ENCODE data around the gene TTC28.
"Not testable (repeated sequence)": the region's sequence is repeated elsewhere in the genome, so short reads cannot be mapped to it uniquely, and the experiment has no call there.

The TTC28 gene

GRCh38 chr22:28229566-28230485, 449.8 kb downstream of the TTC28 start:
- no peak for DNase-seq (ENCODE audit: low spot score)

DNA sequence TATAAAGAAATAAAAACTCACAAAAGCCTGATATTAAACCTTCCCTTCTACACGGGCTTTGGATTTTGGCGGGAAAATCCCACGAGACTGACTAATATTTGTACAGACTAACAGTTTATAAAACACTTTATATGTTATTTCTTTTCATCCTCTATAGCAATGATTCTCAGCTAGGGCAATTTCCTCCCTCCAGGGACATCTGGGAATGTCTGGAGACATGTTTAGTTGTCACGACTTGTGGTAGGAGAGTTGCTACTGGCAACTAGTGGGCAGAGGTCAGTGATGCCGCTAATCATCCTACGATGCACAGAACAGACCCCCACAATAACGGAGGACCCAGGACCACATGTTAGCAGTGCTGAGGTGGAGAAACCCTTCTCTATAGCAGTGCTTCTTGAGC, 455.8 kb downstream of the TTC28 start:
- no peak for DNase-seq (ENCODE audit: low spot score)

DNA sequence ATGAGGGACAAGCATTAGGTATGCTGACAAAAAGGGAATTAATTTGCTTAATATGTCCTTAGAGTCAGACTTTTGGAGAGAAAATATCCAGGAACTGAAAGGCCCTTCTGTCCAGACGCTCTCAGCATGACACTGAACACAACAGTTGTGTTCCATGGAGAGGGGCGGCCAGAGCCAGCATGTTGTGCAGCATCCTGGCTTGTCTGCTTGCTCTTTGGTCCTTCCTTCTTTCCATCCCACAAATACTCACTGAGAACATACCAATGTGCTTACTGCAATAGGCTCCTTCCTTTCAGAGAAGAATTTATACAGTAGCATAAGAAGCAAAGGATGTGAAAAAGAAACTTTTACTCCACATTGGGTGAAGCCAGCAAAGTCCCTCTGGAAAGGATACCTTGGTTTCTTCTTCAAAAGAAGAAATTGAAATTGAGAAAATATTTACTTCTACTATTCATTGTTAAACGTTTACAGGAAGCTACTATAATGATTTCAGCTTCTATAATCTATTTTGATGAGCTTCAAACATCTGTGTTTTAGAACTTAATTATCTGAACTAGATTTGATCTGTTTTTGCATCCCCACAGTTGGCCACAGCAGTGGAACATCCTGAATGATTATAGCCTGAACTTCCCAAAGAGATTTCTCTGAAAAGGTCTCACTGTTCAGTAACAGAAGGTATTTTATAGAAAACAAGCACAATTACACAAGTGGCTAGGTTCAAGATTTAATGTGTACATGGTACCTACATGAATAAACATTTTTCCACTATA, 456.5 kb downstream of the TTC28 start:
- no peak for DNase-seq (ENCODE audit: low spot score)

- DNase-seq (ENCODE audit: low spot score): no peak
Observed at GRCh38 chr22:28222571-28222970, 457.1 kb downstream of the TTC28 start.

GRCh38 chr22:28222052-28222451, 457.6 kb downstream of the TTC28 start:
- no peak for DNase-seq (ENCODE audit: low spot score)

- DNase-seq (ENCODE audit: low spot score): no peak
Observed at GRCh38 chr22:28220626-28221363, 458.8 kb downstream of the TTC28 start.

DNA sequence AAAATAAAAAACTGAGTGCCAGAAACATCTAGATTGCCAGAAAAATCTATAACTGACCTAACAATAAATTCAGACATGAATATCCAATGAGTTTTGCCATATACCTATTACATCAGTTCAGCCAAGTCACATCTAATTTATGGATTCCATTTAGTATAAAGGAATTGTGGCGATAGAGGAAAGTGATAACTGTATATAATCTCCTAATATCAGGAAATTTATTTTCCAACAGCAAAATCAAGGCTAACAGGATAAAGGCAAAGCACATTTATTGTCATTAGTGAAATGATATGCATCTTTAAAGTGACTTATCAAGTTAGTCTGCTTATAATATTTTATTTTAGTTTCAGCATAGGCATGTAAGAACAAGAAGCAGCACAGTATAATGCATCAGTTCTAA, 462.4 kb downstream of the TTC28 start:
- DNase-seq (ENCODE audit: low spot score): no peak

DNA sequence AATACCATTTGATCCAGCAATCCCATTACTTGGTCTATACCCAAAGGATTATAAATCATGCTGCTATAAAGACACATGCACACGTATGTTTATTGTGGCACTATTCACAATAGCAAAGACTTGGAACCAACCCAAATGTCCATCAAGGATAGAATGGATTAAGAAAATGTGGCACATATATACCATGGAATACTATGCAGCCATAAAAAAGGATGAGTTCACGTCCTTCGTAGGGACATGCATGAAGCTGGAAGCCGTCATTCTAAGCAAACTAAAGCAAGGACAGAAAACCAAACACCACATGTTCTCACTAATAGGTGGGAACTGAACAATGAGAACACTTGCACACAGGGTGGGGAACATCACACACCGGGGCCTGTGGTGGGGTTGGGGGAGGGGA, 464.9 kb downstream of the TTC28 start:
- not testable (repeated sequence) for DNase-seq (ENCODE audit: low spot score)

- not testable (repeated sequence) for DNase-seq (ENCODE audit: low spot score)
Observed at GRCh38 chr22:28209457-28209856, 470.2 kb downstream of the TTC28 start.

DNA sequence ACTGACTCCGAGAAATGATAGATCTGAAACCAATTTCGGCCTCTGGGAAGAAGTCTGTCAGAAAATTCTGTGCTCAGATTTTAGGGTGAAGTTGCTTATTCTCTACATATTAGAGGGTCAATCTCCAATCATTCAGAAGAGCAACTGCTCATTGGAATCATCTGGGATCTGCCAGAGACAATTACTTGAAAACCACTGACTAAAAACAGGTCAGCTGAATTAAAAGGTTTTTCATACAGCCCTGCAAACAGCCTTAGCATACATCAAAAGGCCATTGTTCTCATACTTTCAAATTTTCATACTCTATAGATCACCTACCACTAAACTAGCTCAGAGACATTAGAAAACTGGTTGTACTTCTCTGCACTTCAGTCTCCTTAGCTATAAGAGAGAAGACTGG, 470.9 kb downstream of the TTC28 start:
- DNase-seq (ENCODE audit: low spot score): no peak

DNA sequence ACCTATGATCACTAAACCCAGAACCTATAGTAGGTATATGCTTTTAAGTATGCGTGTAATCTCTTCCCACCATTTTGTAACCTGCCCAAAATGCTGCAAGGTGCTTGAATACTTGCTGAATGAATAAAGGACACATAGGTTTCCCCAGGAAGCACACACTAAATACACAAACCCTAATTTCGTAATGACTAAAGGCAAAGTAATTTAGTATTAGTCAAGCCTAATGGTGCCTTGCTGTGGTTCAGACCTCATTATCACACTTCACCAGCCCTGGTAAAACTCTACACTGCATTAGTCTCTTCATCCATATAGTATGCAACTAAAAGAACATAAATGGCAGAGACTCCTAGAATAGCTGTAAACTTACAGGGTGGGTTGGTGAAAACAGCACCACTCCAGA, 471.6 kb downstream of the TTC28 start:
- no peak for DNase-seq (ENCODE audit: low spot score)

GRCh38 chr22:28207281-28208030, 472.2 kb downstream of the TTC28 start:
- DNase-seq (ENCODE audit: low spot score): no peak

DNA sequence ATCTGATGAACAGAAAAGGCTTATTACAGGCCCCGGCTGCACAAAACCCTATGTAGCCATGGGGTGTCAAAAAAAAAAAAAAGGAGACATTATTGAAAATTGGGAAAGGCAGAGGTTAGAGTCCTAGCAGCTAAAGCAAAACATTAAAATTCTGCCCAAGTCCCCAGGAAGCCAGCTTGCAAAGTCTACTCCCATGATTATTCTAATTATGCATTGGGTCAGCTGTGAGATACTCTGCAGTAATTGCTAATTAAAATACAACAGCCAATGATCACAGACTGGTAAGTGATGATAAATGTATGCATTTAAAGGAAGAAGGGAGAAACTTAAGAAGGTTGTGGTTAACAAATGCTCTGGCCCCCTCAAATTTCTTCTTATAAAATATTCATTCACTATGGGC, 473.7 kb downstream of the TTC28 start:
- no peak for DNase-seq (ENCODE audit: low spot score)

GRCh38 chr22:28204382-28204781, 475.3 kb downstream of the TTC28 start:
- DNase-seq (ENCODE audit: low spot score): no peak

GRCh38 chr22:28203286-28203685, 476.4 kb downstream of the TTC28 start:
- no peak for DNase-seq (ENCODE audit: low spot score)

- DNase-seq (ENCODE audit: low spot score): no peak
Observed at GRCh38 chr22:28198692-28199091, 480.9 kb downstream of the TTC28 start.

- not testable (repeated sequence) for DNase-seq (ENCODE audit: low spot score)
Observed at GRCh38 chr22:28191571-28191970, 488.1 kb downstream of the TTC28 start.

DNA sequence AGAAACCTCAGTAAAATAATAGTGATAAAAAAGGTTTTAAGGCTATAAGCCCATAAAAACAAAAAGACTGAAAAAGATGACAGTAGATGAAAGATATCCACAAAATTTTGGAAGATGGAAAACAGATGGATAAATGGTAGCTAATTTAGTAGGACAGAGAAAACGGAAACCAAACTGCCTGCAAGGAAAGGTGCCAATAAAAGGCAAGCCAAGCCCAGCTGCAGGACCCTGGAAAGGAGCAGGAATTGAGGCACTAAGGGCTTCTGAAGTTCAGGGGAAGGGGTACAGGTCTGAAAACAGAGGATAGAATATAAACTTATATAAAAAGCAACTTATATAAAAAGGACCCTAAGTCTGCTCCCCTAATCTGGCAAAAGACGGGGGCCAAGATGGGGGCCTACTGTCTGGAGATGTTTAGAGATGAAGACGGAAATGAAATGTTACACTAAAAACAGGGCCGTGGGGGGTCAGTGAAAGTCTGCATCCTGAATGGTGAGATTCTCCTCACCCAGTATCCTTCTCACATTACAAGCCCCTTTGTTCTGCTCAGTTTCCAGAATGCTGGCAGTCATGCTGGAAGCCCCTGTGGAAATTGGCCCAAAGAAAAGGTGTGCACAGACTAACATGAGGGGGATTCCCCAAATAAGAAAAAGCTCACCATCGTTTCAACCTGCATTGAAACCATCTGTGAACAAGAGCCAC, 491.3 kb downstream of the TTC28 start:
- no peak for DNase-seq (ENCODE audit: low spot score)

DNA sequence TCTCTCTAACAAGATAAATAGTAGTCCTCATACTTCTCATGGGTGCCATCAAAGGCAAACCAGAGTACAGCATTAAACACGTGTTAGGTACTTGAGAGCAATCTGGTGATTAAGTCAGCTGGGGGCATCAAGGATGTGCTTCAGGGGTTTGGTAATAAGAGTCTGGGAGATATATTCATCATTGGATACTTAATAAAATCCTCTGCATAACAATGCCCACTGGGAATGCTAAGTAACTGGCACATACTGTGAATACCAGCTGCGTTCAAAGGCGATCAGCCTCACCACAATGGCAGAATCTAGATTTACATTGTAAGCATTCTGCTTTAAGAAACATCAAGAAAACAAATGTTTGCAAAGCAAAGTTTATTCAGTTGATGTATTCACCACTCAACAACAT, 492.0 kb downstream of the TTC28 start:
- DNase-seq (ENCODE audit: low spot score): no peak

GRCh38 chr22:28186641-28187040, 493.0 kb downstream of the TTC28 start:
- no peak for DNase-seq (ENCODE audit: low spot score)

GRCh38 chr22:28185130-28185529, 494.5 kb downstream of the TTC28 start:
- no peak for DNase-seq (ENCODE audit: low spot score)

Measured in pons (tissue), 1 donor.